ENCODE results near the gene CAVIN4. TPM values are rescaled to one million over a fixed set of nuclear protein-coding genes. Genes with fewer than 3 reads are reported as not detected.

CAVIN4 gene
- total RNA-seq, 1 donor from 2014 or later, result 0.53 TPM

DNA sequence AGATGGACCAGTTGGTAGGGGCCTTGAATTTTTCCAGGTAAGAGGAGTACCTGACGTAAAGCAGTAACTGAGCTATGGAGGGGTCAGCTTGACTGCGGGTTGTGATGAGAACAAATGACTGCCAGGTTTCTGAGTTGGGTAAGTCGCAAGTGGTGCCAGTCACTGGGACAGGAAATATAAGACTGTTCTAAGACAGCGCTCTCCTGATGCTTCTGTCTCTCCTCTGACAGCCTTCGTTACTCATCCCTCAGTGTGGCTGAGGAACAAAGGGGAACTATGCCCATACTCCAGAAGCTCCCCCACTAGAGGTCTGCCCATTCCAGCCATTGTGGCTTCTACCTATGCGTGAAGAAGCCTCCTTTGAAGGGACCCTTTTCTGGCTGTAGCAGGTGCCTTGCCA, 13.3 kb downstream of the CAVIN4 start:
- H3K36me3 ChIP-seq (ENCODE audit: control insufficient read depth, insufficient read depth, low read length), result no peaks in the 10 kb centered on the region
- DNase-seq (ENCODE audit: low read depth) (no peak), FAIRE-seq (no peak)
- TF ChIP-seq CTCF (IDR thresholded peaks at IDR 0.05; ENCODE audit: insufficient read depth, low read length, severe bottlenecking), result no peak
- H3K4me3 ChIP-seq (ENCODE audit: low read depth, low read length), result no peak overlapping the region
- H3K27me3 ChIP-seq (ENCODE audit: control insufficient read depth, insufficient read depth, low read length), result no peaks in the 10 kb centered on the region

GRCh38 chr9:100591639-100592412, 13.9 kb downstream of the CAVIN4 start:
- FAIRE-seq (no peak), DNase-seq (ENCODE audit: low read depth) (no peak)
- no peaks in the 10 kb centered on the region for H3K27me3 ChIP-seq (ENCODE audit: control insufficient read depth, insufficient read depth, low read length)
- TF ChIP-seq CTCF (IDR thresholded peaks at IDR 0.05; ENCODE audit: insufficient read depth, low read length, severe bottlenecking), result no peak
- H3K4me3 ChIP-seq (ENCODE audit: low read depth, low read length), result no peak overlapping the region
- no peaks in the 10 kb centered on the region for H3K36me3 ChIP-seq (ENCODE audit: control insufficient read depth, insufficient read depth, low read length)

GRCh38 chr9:100595391-100596199, 17.7 kb downstream of the CAVIN4 start:
- DNase-seq (ENCODE audit: low read depth) (peak; percentile 56), FAIRE-seq (peak; percentile 28)
- peak; percentile 53 for TF ChIP-seq CTCF (IDR thresholded peaks at IDR 0.05; ENCODE audit: insufficient read depth, low read length, severe bottlenecking)
- no peak overlapping the region for H3K4me3 ChIP-seq (ENCODE audit: low read depth, low read length)
- H3K27me3 ChIP-seq (ENCODE audit: control insufficient read depth, insufficient read depth, low read length), result no peaks in the 10 kb centered on the region
- no peaks in the 10 kb centered on the region for H3K36me3 ChIP-seq (ENCODE audit: control insufficient read depth, insufficient read depth, low read length)

DNA sequence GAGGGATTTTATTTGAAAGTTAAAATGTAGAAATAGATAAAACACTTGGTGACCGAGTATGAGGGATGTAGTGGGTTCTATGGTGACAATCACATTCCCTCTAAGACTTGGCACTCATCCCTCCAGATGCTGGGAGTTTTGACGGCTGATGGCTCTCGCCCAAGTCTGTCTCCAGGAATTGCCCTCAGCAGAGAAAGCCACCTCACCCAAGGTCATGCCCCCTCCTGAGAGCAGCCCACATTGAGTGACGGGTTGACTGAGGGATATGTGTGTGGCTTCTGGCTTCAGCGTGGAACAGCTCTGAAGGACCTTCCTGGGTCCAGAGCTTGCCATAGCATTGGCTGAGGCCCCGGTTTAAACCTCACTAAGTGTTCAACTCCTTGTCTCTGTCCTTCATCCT, 19.4 kb downstream of the CAVIN4 start:
- FAIRE-seq (no peak), DNase-seq (ENCODE audit: low read depth) (no peak)
- H3K4me3 ChIP-seq (ENCODE audit: low read depth, low read length), result no peak overlapping the region
- no peak for TF ChIP-seq CTCF (IDR thresholded peaks at IDR 0.05; ENCODE audit: insufficient read depth, low read length, severe bottlenecking)
- no peaks in the 10 kb centered on the region for H3K27me3 ChIP-seq (ENCODE audit: control insufficient read depth, insufficient read depth, low read length)
- H3K36me3 ChIP-seq (ENCODE audit: control insufficient read depth, insufficient read depth, low read length), result no peaks in the 10 kb centered on the region

DNA sequence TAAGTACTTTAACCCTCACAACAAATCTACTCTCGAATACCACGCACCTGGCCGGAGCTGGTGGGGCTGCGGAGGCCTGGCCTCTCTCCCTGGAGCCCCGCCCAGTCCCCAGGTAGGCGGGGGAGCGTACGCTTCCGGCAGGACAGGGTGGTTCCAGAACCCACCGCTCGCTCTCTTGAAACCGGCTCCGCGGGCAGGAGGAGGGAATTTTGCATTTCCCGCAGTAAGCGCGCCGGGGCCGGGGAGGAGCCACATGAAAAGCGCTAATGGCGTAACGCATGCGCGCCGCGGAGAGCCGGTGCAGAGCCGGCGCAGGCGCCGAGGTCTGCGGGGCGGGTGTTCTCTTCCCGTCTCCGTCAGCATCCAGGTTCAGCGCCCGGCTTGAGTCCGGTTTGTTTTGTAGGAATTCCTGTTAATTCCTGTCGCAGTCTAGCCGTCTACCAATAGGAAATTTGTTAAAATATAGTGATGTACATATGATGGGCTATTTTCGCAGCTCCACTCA, 20.8 kb downstream of the CAVIN4 start:
- DNase-seq (ENCODE audit: low read depth) (peak; percentile 72), FAIRE-seq (no peak)
- Histone ChIP-seq H3K4me3 (ENCODE audit: low read depth, low read length) (peak overlapping the region; percentile 38), H3K27me3 (ENCODE audit: control insufficient read depth, insufficient read depth, low read length) (no peaks in the 10 kb centered on the region), H3K36me3 (ENCODE audit: control insufficient read depth, insufficient read depth, low read length) (no peaks in the 10 kb centered on the region)
- TF ChIP-seq CTCF (IDR thresholded peaks at IDR 0.05; ENCODE audit: insufficient read depth, low read length, severe bottlenecking), result no peak
